Activated CD8-positive, alpha-beta memory T cell treated with anti-CD3 and anti-CD28 coated beads, Interleukin-2, amount 10 ng/mL, durations not matched to agents 7 days and 5 days (primary cell): ENCODE results near the gene CHI3L1. TPM values are rescaled to one million over a fixed set of nuclear protein-coding genes. Genes with fewer than 3 reads are reported as not detected.

ENCODE experiments used
- ATAC-seq: fragments of 150-1000 bp; cut with Tn5 transposase; one replicate; pipeline ENCODE4 v1.10.0; 2021; ENCODE audit warnings: moderate library complexity
- CTCF ChIA-PET: fragments of 350-600 bp; sonication (Branson Sonifier 250); formaldehyde crosslinking; loops from one replicate; lab custom pipeline; 2021; ENCODE audit warnings: antibody characterized with exemption; lab: Charles Lee
- DNase-seq: peaks from one replicate; pipeline ENCODE4 v3.0.0-alpha.2; 2020
- H3K27ac Mint-ChIP-seq: one replicate; pipeline ENCODE4 v1.8.0; 2021; ENCODE audit warnings: mild to moderate bottlenecking, mixed read lengths
- H3K27me3 Mint-ChIP-seq: one replicate; pipeline ENCODE4 v1.8.0; 2021; ENCODE audit warnings: mixed read lengths
- H3K36me3 Mint-ChIP-seq: one replicate; pipeline ENCODE4 v1.8.0; 2021; ENCODE audit warnings: mild to moderate bottlenecking, mixed read lengths
- H3K4me1 Mint-ChIP-seq: one replicate; pipeline ENCODE4 v1.8.0; 2021; ENCODE audit warnings: mixed read lengths
- H3K4me3 Mint-ChIP-seq: one replicate; pipeline ENCODE4 v1.8.0; 2021; ENCODE audit warnings: mild to moderate bottlenecking, moderate library complexity, mixed read lengths
- H3K9me3 Mint-ChIP-seq: one replicate; pipeline ENCODE4 v1.8.0; 2022; ENCODE audit warnings: low read depth, mixed read lengths
- total RNA-seq, 2 experiments: library from RNA; stranded (reverse); gene quantifications; one replicate each; pipeline ENCODE4 v1.2.3, GENCODE V29; 2021

Gene CHI3L1
- total RNA-seq, 2 experiments from 2014 or later = not detected

GRCh38 chr1:203201516-203202205 lies 15.2 kb upstream of the CHI3L1 start:
- CTCF ChIA-PET = interaction anchor here (1.3 kb wide), 1 partner anchor 10 kb away, joined by 3 read pairs; no protein-coding TSS in a partner anchor
- no peaks in the 10 kb centered on the region for H3K4me1 Mint-ChIP-seq
- H3K9me3 Mint-ChIP-seq = no peaks in the 10 kb centered on the region
- no peak overlapping the region for H3K27ac Mint-ChIP-seq
- H3K4me3 Mint-ChIP-seq = no peak overlapping the region
- no peak for ATAC-seq
- no peak for DNase-seq
- H3K27me3 Mint-ChIP-seq = peaks cover 28% of the 10 kb centered on the region
- no peaks in the 10 kb centered on the region for H3K36me3 Mint-ChIP-seq

GRCh38 chr1:203200916-203201315 lies 14.4 kb upstream of the CHI3L1 start:
- H3K4me1 Mint-ChIP-seq = no peaks in the 10 kb centered on the region
- no peaks in the 10 kb centered on the region for H3K36me3 Mint-ChIP-seq
- no peak overlapping the region for H3K4me3 Mint-ChIP-seq
- ATAC-seq (no peak), DNase-seq (no peak)
- H3K27ac Mint-ChIP-seq = no peak overlapping the region
- no peaks in the 10 kb centered on the region for H3K9me3 Mint-ChIP-seq
- H3K27me3 Mint-ChIP-seq = peaks cover 31% of the 10 kb centered on the region
- CTCF ChIA-PET = interaction anchor here (1.3 kb wide), 1 partner anchor 9 kb away, joined by 3 read pairs; no protein-coding TSS in a partner anchor

- H3K27me3 Mint-ChIP-seq = peaks cover 36% of the 10 kb centered on the region
- no peak overlapping the region for H3K4me3 Mint-ChIP-seq
- no peak overlapping the region for H3K27ac Mint-ChIP-seq
- ATAC-seq (no peak), DNase-seq (no peak)
- CTCF ChIA-PET = interaction anchor here (1.1 kb wide), 1 partner anchor 14 kb away, joined by 3 read pairs; no protein-coding TSS in a partner anchor
- no peaks in the 10 kb centered on the region for H3K4me1 Mint-ChIP-seq
- no peaks in the 10 kb centered on the region for H3K9me3 Mint-ChIP-seq
- H3K36me3 Mint-ChIP-seq = no peaks in the 10 kb centered on the region
These were observed 13.5 kb upstream of the CHI3L1 start for GRCh38 chr1:203199816-203200571.

- Mint-ChIP-seq H3K36me3 (no peaks in the 10 kb centered on the region), H3K27me3 (peaks cover 36% of the 10 kb centered on the region), H3K9me3 (no peaks in the 10 kb centered on the region), H3K4me1 (no peaks in the 10 kb centered on the region), H3K4me3 (no peak overlapping the region), H3K27ac (no peak overlapping the region)
- ATAC-seq = no peak
- CTCF ChIA-PET = interaction anchor here (1.1 kb wide), 1 partner anchor 15 kb away, joined by 3 read pairs; no protein-coding TSS in a partner anchor
- DNase-seq = no peak
These were observed 12.9 kb upstream of the CHI3L1 start for GRCh38 chr1:203199481-203199815.

- DNase-seq (no peak), ATAC-seq (no peak)
- Mint-ChIP-seq H3K36me3 (no peaks in the 10 kb centered on the region), H3K27ac (no peak overlapping the region), H3K4me3 (no peak overlapping the region), H3K9me3 (no peaks in the 10 kb centered on the region), H3K27me3 (peaks cover 36% of the 10 kb centered on the region), H3K4me1 (no peaks in the 10 kb centered on the region)
- CTCF ChIA-PET = no interaction called here
These were observed 12.5 kb upstream of the CHI3L1 start for GRCh38 chr1:203199002-203199401.

GRCh38 chr1:203197625-203198024 lies 11.1 kb upstream of the CHI3L1 start:
- H3K9me3 Mint-ChIP-seq = no peaks in the 10 kb centered on the region
- no peak overlapping the region for H3K4me3 Mint-ChIP-seq
- ATAC-seq (no peak), DNase-seq (no peak)
- CTCF ChIA-PET = no interaction called here
- no peaks in the 10 kb centered on the region for H3K36me3 Mint-ChIP-seq
- H3K4me1 Mint-ChIP-seq = no peaks in the 10 kb centered on the region
- no peak overlapping the region for H3K27ac Mint-ChIP-seq
- peaks cover 29% of the 10 kb centered on the region for H3K27me3 Mint-ChIP-seq

- ATAC-seq (no peak), DNase-seq (no peak)
- no peaks in the 10 kb centered on the region for H3K4me1 Mint-ChIP-seq
- H3K36me3 Mint-ChIP-seq = no peaks in the 10 kb centered on the region
- H3K4me3 Mint-ChIP-seq = no peak overlapping the region
- peaks cover 28% of the 10 kb centered on the region for H3K27me3 Mint-ChIP-seq
- no peaks in the 10 kb centered on the region for H3K9me3 Mint-ChIP-seq
- CTCF ChIA-PET = no interaction called here
- H3K27ac Mint-ChIP-seq = no peak overlapping the region
These were observed 9.9 kb upstream of the CHI3L1 start for GRCh38 chr1:203196371-203196770.

GRCh38 chr1:203190949-203191348 lies 4.4 kb upstream of the CHI3L1 start:
- H3K4me1 Mint-ChIP-seq = no peaks in the 10 kb centered on the region
- CTCF ChIA-PET = no interaction called here
- DNase-seq (no peak), ATAC-seq (no peak)
- no peaks in the 10 kb centered on the region for H3K9me3 Mint-ChIP-seq
- no peaks in the 10 kb centered on the region for H3K36me3 Mint-ChIP-seq
- H3K27me3 Mint-ChIP-seq = peaks cover 30% of the 10 kb centered on the region
- no peak overlapping the region for H3K27ac Mint-ChIP-seq
- H3K4me3 Mint-ChIP-seq = no peak overlapping the region

GRCh38 chr1:203189951-203190352 lies 3.4 kb upstream of the CHI3L1 start:
- Mint-ChIP-seq H3K9me3 (no peaks in the 10 kb centered on the region), H3K36me3 (no peaks in the 10 kb centered on the region), H3K27me3 (peaks cover 27% of the 10 kb centered on the region), H3K4me3 (no peak overlapping the region), H3K27ac (no peak overlapping the region), H3K4me1 (no peaks in the 10 kb centered on the region)
- CTCF ChIA-PET = no interaction called here
- DNase-seq (no peak), ATAC-seq (no peak)

- Mint-ChIP-seq H3K9me3 (no peaks in the 10 kb centered on the region), H3K4me1 (no peaks in the 10 kb centered on the region), H3K36me3 (no peaks in the 10 kb centered on the region), H3K27me3 (peaks cover 27% of the 10 kb centered on the region), H3K27ac (no peak overlapping the region), H3K4me3 (no peak overlapping the region)
- ATAC-seq = no peak
- CTCF ChIA-PET = no interaction called here
- DNase-seq = no peak
These were observed 2.3 kb upstream of the CHI3L1 start for GRCh38 chr1:203188686-203189232.

GRCh38 chr1:203187689-203188264 lies 1.3 kb upstream of the CHI3L1 start:
- H3K36me3 Mint-ChIP-seq = no peaks in the 10 kb centered on the region
- peaks cover 27% of the 10 kb centered on the region for H3K27me3 Mint-ChIP-seq
- H3K4me1 Mint-ChIP-seq = no peaks in the 10 kb centered on the region
- DNase-seq (no peak), ATAC-seq (no peak)
- CTCF ChIA-PET = no interaction called here
- H3K27ac Mint-ChIP-seq = no peak overlapping the region
- H3K4me3 Mint-ChIP-seq = no peak overlapping the region
- H3K9me3 Mint-ChIP-seq = no peaks in the 10 kb centered on the region

- CTCF ChIA-PET = no interaction called here
- peaks cover 27% of the 10 kb centered on the region for H3K27me3 Mint-ChIP-seq
- DNase-seq (no peak), ATAC-seq (no peak)
- no peak overlapping the region for H3K27ac Mint-ChIP-seq
- H3K36me3 Mint-ChIP-seq = no peaks in the 10 kb centered on the region
- no peaks in the 10 kb centered on the region for H3K4me1 Mint-ChIP-seq
- H3K4me3 Mint-ChIP-seq = no peak overlapping the region
- H3K9me3 Mint-ChIP-seq = no peaks in the 10 kb centered on the region
These were observed 791 bp upstream of the CHI3L1 start for GRCh38 chr1:203187304-203187685.

GRCh38 chr1:203186091-203186445 lies 436 bp downstream of the CHI3L1 start:
- CTCF ChIA-PET = interaction anchor here (1.4 kb wide), 1 partner anchor 30 kb away, joined by 4 read pairs; no protein-coding TSS in a partner anchor
- Mint-ChIP-seq H3K9me3 (no peaks in the 10 kb centered on the region), H3K36me3 (no peaks in the 10 kb centered on the region), H3K4me3 (no peak overlapping the region), H3K27ac (no peak overlapping the region), H3K27me3 (peaks cover 27% of the 10 kb centered on the region), H3K4me1 (no peaks in the 10 kb centered on the region)
- ATAC-seq (no peak), DNase-seq (no peak)
